HepG2 (cell line): Measurements from ENCODE around the gene MED19. TPM values are rescaled to one million over a fixed set of nuclear protein-coding genes. Genes with fewer than 3 reads are reported as not detected.

Source experiments
- CERS6 ChIP-seq: sonication (generic); formaldehyde crosslinking; IDR thresholded peaks from 2 replicates; pipeline ENCODE4 v1.5.0; 2020; ENCODE audit warnings: missing genetic modification reagents
- DR1 ChIP-seq: sonication (generic); formaldehyde crosslinking; IDR thresholded peaks from 2 replicates; pipeline ENCODE4 v1.8.0; 2021; ENCODE audit warnings: mild to moderate bottlenecking, missing genetic modification reagents, inconsistent platforms
- FIP1L1 ChIP-seq: fragments of 200-400 bp; formaldehyde crosslinking; IDR thresholded peaks from 2 replicates; pipeline ENCODE4 v1.6.1; 2018; ENCODE audit warnings: low read depth, mild to moderate bottlenecking, low read length, moderate library complexity, borderline replicate concordance; ENCODE audit not compliant: insufficient read depth
- GATAD1 ChIP-seq: IDR thresholded peaks from 2 replicates; pipeline ENCODE4 v1.6.1; 2016; ENCODE audit warnings: missing genetic modification reagents, missing compliant biosample characterization
- KLF15 ChIP-seq: sonication (generic); formaldehyde crosslinking; IDR thresholded peaks from 2 replicates; pipeline ENCODE4 v1.8.1; 2023; ENCODE audit warnings: borderline replicate concordance, mild to moderate bottlenecking, inconsistent platforms, missing genetic modification reagents, mixed read lengths
- MAFK ChIP-seq, 2 experiments: IDR thresholded peaks in 1 of 2; conservative IDR thresholded peaks in 1 of 2; 2 replicates each; pipeline ENCODE4 v1.6.1; 2011; ENCODE audit warnings: improper control_type of control experiment in 2 of 2, low read length in 2 of 2
- NCOA5 ChIP-seq: sonication (generic); formaldehyde crosslinking; IDR thresholded peaks from 2 replicates; pipeline ENCODE4 v1.4.0; 2020; ENCODE audit warnings: missing genetic modification reagents
- PAXIP1 ChIP-seq: sonication (generic); formaldehyde crosslinking; conservative IDR thresholded peaks from 2 replicates; pipeline ENCODE4 v1.4.0; 2020; ENCODE audit warnings: mild to moderate bottlenecking, missing genetic modification reagents, moderate library complexity
- PHF8 ChIP-seq: sonication (generic); formaldehyde crosslinking; IDR thresholded peaks from 2 replicates; pipeline ENCODE4 v1.5.0; 2020; ENCODE audit warnings: missing genetic modification reagents
- RXRB ChIP-seq: IDR thresholded peaks from 2 replicates; pipeline ENCODE4 v1.6.1; 2016; ENCODE audit warnings: borderline replicate concordance, missing genetic modification reagents, missing compliant biosample characterization
- ZNF235 ChIP-seq: sonication (generic); formaldehyde crosslinking; IDR thresholded peaks from 2 replicates; pipeline ENCODE4 v1.8.1; 2023; ENCODE audit warnings: mild to moderate bottlenecking, missing genetic modification reagents, borderline replicate concordance
- ZNF362 ChIP-seq: sonication (generic); formaldehyde crosslinking; IDR thresholded peaks from 2 replicates; pipeline ENCODE4 v1.4.0; 2020; ENCODE audit warnings: missing genetic modification reagents, mild to moderate bottlenecking, borderline replicate concordance
- ZNF75D ChIP-seq: sonication (generic); formaldehyde crosslinking; IDR thresholded peaks from 2 replicates; pipeline ENCODE4 v1.8.1; 2023; ENCODE audit warnings: missing genetic modification reagents, mild to moderate bottlenecking, borderline replicate concordance
- ZNF782 ChIP-seq: sonication (generic); formaldehyde crosslinking; IDR thresholded peaks from 2 replicates; pipeline ENCODE4 v1.4.0; 2020; ENCODE audit warnings: missing genetic modification reagents, mild to moderate bottlenecking, borderline replicate concordance
- polyA plus RNA-seq, 8 experiments: library from polyadenylated mRNA; depleted of rRNA in 3 of 8; stranded (reverse) in 7 of 8; unstranded in 1 of 8; fragments of >200 nt; fragmentation: Illumina TruSeq in 4 of 8; extraction: Trizol in 4 of 8; gene quantifications; 2 replicates each; pipeline versions ENCODE4 v1.2.1 to v1.2.3, GENCODE V29; 2011 to 2016; ENCODE audit warnings: low read depth in 4 of 8, missing spikeins in 1 of 8, mixed read lengths in 1 of 8; ENCODE audit not compliant: insufficient read depth in 1 of 8
- total RNA-seq, 5 experiments: library from RNA; depleted of rRNA; stranded (reverse); fragments of >200 nt; fragmentation: Illumina TruSeq; extraction: Trizol; gene quantifications; 2 replicates each; pipeline ENCODE4 v1.2.3, GENCODE V29; 2016; ENCODE audit warnings: low read depth in 1 of 5
- TF ChIP-seq, protein P1 (sequence below), 2 experiments: sonication (generic) in 1 of 2; formaldehyde crosslinking in 1 of 2; IDR thresholded peaks; 2 replicates each; pipeline versions ENCODE4 v1.4.0 to v1.6.1; 2016 to 2020; ENCODE audit warnings: borderline replicate concordance in 1 of 2, low read depth in 1 of 2, mild to moderate bottlenecking in 1 of 2, missing genetic modification reagents in 1 of 2
- TF ChIP-seq, protein P2 (sequence below): sonication (generic); IDR thresholded peaks from 2 replicates; pipeline ENCODE4 v1.6.1; 2016; ENCODE audit warnings: low read depth, borderline replicate concordance

Gene MED19
- total and polyA plus RNA-seq, 2 of the 13 experiments (the other 11 are each of a cell fraction or from before 2014, with no cell fraction given), result 12.9 to 13.8 TPM

GRCh38 chr11:57711414-57712255, at the start of gene MED19 (continued):
- TF ChIP-seq, protein P1, sequence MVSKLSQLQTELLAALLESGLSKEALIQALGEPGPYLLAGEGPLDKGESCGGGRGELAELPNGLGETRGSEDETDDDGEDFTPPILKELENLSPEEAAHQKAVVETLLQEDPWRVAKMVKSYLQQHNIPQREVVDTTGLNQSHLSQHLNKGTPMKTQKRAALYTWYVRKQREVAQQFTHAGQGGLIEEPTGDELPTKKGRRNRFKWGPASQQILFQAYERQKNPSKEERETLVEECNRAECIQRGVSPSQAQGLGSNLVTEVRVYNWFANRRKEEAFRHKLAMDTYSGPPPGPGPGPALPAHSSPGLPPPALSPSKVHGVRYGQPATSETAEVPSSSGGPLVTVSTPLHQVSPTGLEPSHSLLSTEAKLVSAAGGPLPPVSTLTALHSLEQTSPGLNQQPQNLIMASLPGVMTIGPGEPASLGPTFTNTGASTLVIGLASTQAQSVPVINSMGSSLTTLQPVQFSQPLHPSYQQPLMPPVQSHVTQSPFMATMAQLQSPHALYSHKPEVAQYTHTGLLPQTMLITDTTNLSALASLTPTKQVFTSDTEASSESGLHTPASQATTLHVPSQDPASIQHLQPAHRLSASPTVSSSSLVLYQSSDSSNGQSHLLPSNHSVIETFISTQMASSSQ (IDR thresholded peaks at IDR 0.05; ENCODE audit: low read depth), result no peak
- TF ChIP-seq, protein P1 (CRISPR knock-in tag; IDR thresholded peaks at IDR 0.05; ENCODE audit: borderline replicate concordance), result no peak
- no peak for TF ChIP-seq FIP1L1
- TF ChIP-seq ZNF75D (CRISPR knock-in tag), result no peak
- TF ChIP-seq CERS6 (CRISPR knock-in tag), result no peak
- TF ChIP-seq PHF8 (CRISPR knock-in tag), result peak; percentile 67
- peak; percentile 50 for TF ChIP-seq DR1 (CRISPR knock-in tag)
- no peak for TF ChIP-seq ZNF782 (CRISPR knock-in tag)
- TF ChIP-seq KLF15 (CRISPR knock-in tag), result no peak
- TF ChIP-seq PAXIP1 (CRISPR knock-in tag), result no peak
- no peak for TF ChIP-seq ZNF235 (CRISPR knock-in tag)
- no peak for TF ChIP-seq MAFK (conservative IDR thresholded peaks at IDR 0.05 in 1 of 2, IDR thresholded peaks at IDR 0.05 in 1 of 2; ENCODE audit: low read length in 2 of 2)
- no peak for TF ChIP-seq NCOA5 (CRISPR knock-in tag)
- no peak for TF ChIP-seq GATAD1
- no peak for TF ChIP-seq RXRB (CRISPR knock-in tag)
- no peak for TF ChIP-seq ZNF362 (CRISPR knock-in tag)
- TF ChIP-seq, protein P2, sequence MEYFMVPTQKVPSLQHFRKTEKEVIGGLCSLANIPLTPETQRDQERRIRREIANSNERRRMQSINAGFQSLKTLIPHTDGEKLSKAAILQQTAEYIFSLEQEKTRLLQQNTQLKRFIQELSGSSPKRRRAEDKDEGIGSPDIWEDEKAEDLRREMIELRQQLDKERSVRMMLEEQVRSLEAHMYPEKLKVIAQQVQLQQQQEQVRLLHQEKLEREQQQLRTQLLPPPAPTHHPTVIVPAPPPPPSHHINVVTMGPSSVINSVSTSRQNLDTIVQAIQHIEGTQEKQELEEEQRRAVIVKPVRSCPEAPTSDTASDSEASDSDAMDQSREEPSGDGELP, result peak; percentile 68; the same call in 1 of the 2 replicates
